ENCODE measurements around the gene CR1L. TPM values are rescaled to one million over a fixed set of nuclear protein-coding genes. Genes with fewer than 3 reads are reported as not detected.

The CR1L gene
- total and polyA plus RNA-seq, 4 donors, result 0.50 to 2.0 (median 1.3) TPM

- Histone ChIP-seq H3K27me3 (ENCODE audit: control insufficient read depth, insufficient read depth, low read length) (no peaks in the 10 kb centered on the region), H3K36me3 (ENCODE audit: control insufficient read depth, insufficient read depth, low read length) (no peaks in the 10 kb centered on the region), H3K9me3 (ENCODE audit: control insufficient read depth, insufficient read depth, low read length) (no peaks in the 10 kb centered on the region), H3K4me3 (ENCODE audit: low read depth, low read length) (no peak overlapping the region), H3K27ac (ENCODE audit: low read depth, low read length) (no peak overlapping the region), H3K4me1 (ENCODE audit: control insufficient read depth, insufficient read depth, low read length) (no peaks in the 10 kb centered on the region)
- no CpG with 5 or more reads among the region's 2 CpGs for WGBS (ENCODE audit: insufficient coverage)
- DNase-seq (ENCODE audit: low read depth in 4 of 6, low spot score in 6 of 6), result no peak
Observed at GRCh38 chr1:207740207-207740606, 95.3 kb downstream of the CR1L start.

GRCh38 chr1:207742850-207743555 lies 98.1 kb downstream of the CR1L start:
- H3K27ac ChIP-seq (ENCODE audit: low read depth, low read length), result no peak overlapping the region
- no peak for DNase-seq (ENCODE audit: low read depth in 4 of 6, low spot score in 6 of 6)
- no peaks in the 10 kb centered on the region for H3K27me3 ChIP-seq (ENCODE audit: control insufficient read depth, insufficient read depth, low read length)
- no peaks in the 10 kb centered on the region for H3K36me3 ChIP-seq (ENCODE audit: control insufficient read depth, insufficient read depth, low read length)
- WGBS (ENCODE audit: insufficient coverage), result no CpG with 5 or more reads among the region's 3 CpGs
- H3K9me3 ChIP-seq (ENCODE audit: control insufficient read depth, insufficient read depth, low read length), result no peaks in the 10 kb centered on the region
- H3K4me1 ChIP-seq (ENCODE audit: control insufficient read depth, insufficient read depth, low read length), result no peaks in the 10 kb centered on the region
- H3K4me3 ChIP-seq (ENCODE audit: low read depth, low read length), result no peak overlapping the region

GRCh38 chr1:207744000-207744534 lies 99.1 kb downstream of the CR1L start:
- no peaks in the 10 kb centered on the region for H3K36me3 ChIP-seq (ENCODE audit: control insufficient read depth, insufficient read depth, low read length)
- DNase-seq (ENCODE audit: low read depth in 4 of 6, low spot score in 6 of 6), result no peak
- H3K4me1 ChIP-seq (ENCODE audit: control insufficient read depth, insufficient read depth, low read length), result no peaks in the 10 kb centered on the region
- no peak overlapping the region for H3K27ac ChIP-seq (ENCODE audit: low read depth, low read length)
- H3K4me3 ChIP-seq (ENCODE audit: low read depth, low read length), result no peak overlapping the region
- H3K9me3 ChIP-seq (ENCODE audit: control insufficient read depth, insufficient read depth, low read length), result no peaks in the 10 kb centered on the region
- H3K27me3 ChIP-seq (ENCODE audit: control insufficient read depth, insufficient read depth, low read length), result no peaks in the 10 kb centered on the region
- WGBS (ENCODE audit: insufficient coverage), result no CpG with 5 or more reads among the region's 4 CpGs

- no peaks in the 10 kb centered on the region for H3K9me3 ChIP-seq (ENCODE audit: control insufficient read depth, insufficient read depth, low read length)
- H3K27ac ChIP-seq (ENCODE audit: low read depth, low read length), result no peak overlapping the region
- H3K27me3 ChIP-seq (ENCODE audit: control insufficient read depth, insufficient read depth, low read length), result no peaks in the 10 kb centered on the region
- H3K4me3 ChIP-seq (ENCODE audit: low read depth, low read length), result no peak overlapping the region
- DNase-seq (ENCODE audit: low read depth in 4 of 6, low spot score in 6 of 6), result no peak
- H3K36me3 ChIP-seq (ENCODE audit: control insufficient read depth, insufficient read depth, low read length), result no peaks in the 10 kb centered on the region
- no peaks in the 10 kb centered on the region for H3K4me1 ChIP-seq (ENCODE audit: control insufficient read depth, insufficient read depth, low read length)
- no CpG with 5 or more reads among the region's 1 CpG for WGBS (ENCODE audit: insufficient coverage)
Observed at GRCh38 chr1:207745285-207745684, 100.4 kb downstream of the CR1L start.

GRCh38 chr1:207745839-207746767 lies 101.2 kb downstream of the CR1L start:
- H3K27me3 ChIP-seq (ENCODE audit: control insufficient read depth, insufficient read depth, low read length), result no peaks in the 10 kb centered on the region
- H3K4me1 ChIP-seq (ENCODE audit: control insufficient read depth, insufficient read depth, low read length), result no peaks in the 10 kb centered on the region
- H3K36me3 ChIP-seq (ENCODE audit: control insufficient read depth, insufficient read depth, low read length), result no peaks in the 10 kb centered on the region
- 71% methylated on average over 1 of the region's 6 CpGs for WGBS (ENCODE audit: insufficient coverage)
- no peaks in the 10 kb centered on the region for H3K9me3 ChIP-seq (ENCODE audit: control insufficient read depth, insufficient read depth, low read length)
- H3K27ac ChIP-seq (ENCODE audit: low read depth, low read length), result no peak overlapping the region
- H3K4me3 ChIP-seq (ENCODE audit: low read depth, low read length), result no peak overlapping the region
- no peak for DNase-seq (ENCODE audit: low read depth in 4 of 6, low spot score in 6 of 6)

GRCh38 chr1:207747627-207748492 lies 102.9 kb downstream of the CR1L start:
- Histone ChIP-seq H3K36me3 (ENCODE audit: control insufficient read depth, insufficient read depth, low read length) (peaks cover 2% of the 10 kb centered on the region), H3K9me3 (ENCODE audit: control insufficient read depth, insufficient read depth, low read length) (no peaks in the 10 kb centered on the region), H3K4me3 (ENCODE audit: low read depth, low read length) (no peak overlapping the region), H3K4me1 (ENCODE audit: control insufficient read depth, insufficient read depth, low read length) (peaks cover 7% of the 10 kb centered on the region), H3K27me3 (ENCODE audit: control insufficient read depth, insufficient read depth, low read length) (no peaks in the 10 kb centered on the region), H3K27ac (ENCODE audit: low read depth, low read length) (no peak overlapping the region)
- DNase-seq (ENCODE audit: low read depth in 4 of 6, low spot score in 6 of 6), result no peak
- WGBS (ENCODE audit: insufficient coverage), result 91% methylated on average over 12 of the region's 15 CpGs

GRCh38 chr1:207748737-207749528 lies 104.0 kb downstream of the CR1L start:
- DNase-seq (ENCODE audit: low read depth in 4 of 6, low spot score in 6 of 6), result no peak
- no peaks in the 10 kb centered on the region for H3K27me3 ChIP-seq (ENCODE audit: control insufficient read depth, insufficient read depth, low read length)
- H3K4me1 ChIP-seq (ENCODE audit: control insufficient read depth, insufficient read depth, low read length), result peaks cover 15% of the 10 kb centered on the region
- no peak overlapping the region for H3K4me3 ChIP-seq (ENCODE audit: low read depth, low read length)
- no peak overlapping the region for H3K27ac ChIP-seq (ENCODE audit: low read depth, low read length)
- no peaks in the 10 kb centered on the region for H3K9me3 ChIP-seq (ENCODE audit: control insufficient read depth, insufficient read depth, low read length)
- WGBS (ENCODE audit: insufficient coverage), result 80% methylated on average over 2 of the region's 2 CpGs
- peaks cover 2% of the 10 kb centered on the region for H3K36me3 ChIP-seq (ENCODE audit: control insufficient read depth, insufficient read depth, low read length)

- no peak for DNase-seq (ENCODE audit: low read depth in 4 of 6, low spot score in 6 of 6)
- Histone ChIP-seq H3K4me3 (ENCODE audit: low read depth, low read length) (peak overlapping the region; percentile 91), H3K27ac (ENCODE audit: low read depth, low read length) (peak overlapping the region; percentile 95), H3K27me3 (ENCODE audit: control insufficient read depth, insufficient read depth, low read length) (no peaks in the 10 kb centered on the region), H3K36me3 (ENCODE audit: control insufficient read depth, insufficient read depth, low read length) (peaks cover 2% of the 10 kb centered on the region), H3K4me1 (ENCODE audit: control insufficient read depth, insufficient read depth, low read length) (peaks cover 15% of the 10 kb centered on the region), H3K9me3 (ENCODE audit: control insufficient read depth, insufficient read depth, low read length) (no peaks in the 10 kb centered on the region)
- WGBS (ENCODE audit: insufficient coverage), result 76% methylated on average over 3 of the region's 5 CpGs
Observed at GRCh38 chr1:207750631-207751305, 105.8 kb downstream of the CR1L start.

All from spinal cord (tissue), 10 donors.